H54 (cell line): ENCODE measurements around the gene FGF11.
A peak's percentile ranks its signal among the peaks of the same experiment; 100 is the strongest.

Experiments used
- DNase-seq: peaks from one replicate; pipeline ENCODE4 v3.0.0; 2011; ENCODE audit warnings: low spot score, mixed read lengths; ENCODE audit not compliant: insufficient read length
- FAIRE-seq: peaks from 3 replicates; lab custom pipeline; 2011; peaks lifted over from hg19 to GRCh38; lab: Jason Lieb, UNC
- POLR2A ChIP-seq: IDR thresholded peaks from 2 replicates; pipeline ENCODE4 v1.6.1; 2011; ENCODE audit warnings: low read depth, mild to moderate bottlenecking, low read length

FGF11 gene

GRCh38 chr17:7431231-7431630 is 8.1 kb upstream of the FGF11 start:
- TF ChIP-seq POLR2A, result no peak
- no peak for FAIRE-seq
- DNase-seq, result no peak

GRCh38 chr17:7432296-7432695 is 7.0 kb upstream of the FGF11 start:
- no peak for FAIRE-seq
- TF ChIP-seq POLR2A, result no peak
- DNase-seq, result no peak

GRCh38 chr17:7435676-7436555 is 3.4 kb upstream of the FGF11 start:
- FAIRE-seq, result no peak
- no peak for DNase-seq
- TF ChIP-seq POLR2A, result no peak

GRCh38 chr17:7436556-7437368 is 2.5 kb upstream of the FGF11 start:
- no peak for TF ChIP-seq POLR2A
- FAIRE-seq, result no peak
- peak; percentile 75 for DNase-seq

GRCh38 chr17:7437369-7437863 is 1.9 kb upstream of the FGF11 start:
- TF ChIP-seq POLR2A, result no peak
- FAIRE-seq, result no peak
- DNase-seq, result no peak

GRCh38 chr17:7437950-7438614 is 1.2 kb upstream of the FGF11 start:
- FAIRE-seq (no peak), DNase-seq (no peak)
- no peak for TF ChIP-seq POLR2A

GRCh38 chr17:7438656-7439460 is 454 bp upstream of the FGF11 start:
- FAIRE-seq, result no peak
- no peak for DNase-seq
- no peak for TF ChIP-seq POLR2A

- TF ChIP-seq POLR2A, result no peak
- FAIRE-seq (no peak), DNase-seq (no peak)
Measured at GRCh38 chr17:7440113-7440833, 961 bp downstream of the FGF11 start.

GRCh38 chr17:7440834-7441195 is 1.5 kb downstream of the FGF11 start:
- FAIRE-seq (no peak), DNase-seq (no peak)
- no peak for TF ChIP-seq POLR2A

GRCh38 chr17:7441266-7441665 is 2.0 kb downstream of the FGF11 start:
- TF ChIP-seq POLR2A, result no peak
- DNase-seq (no peak), FAIRE-seq (no peak)

- TF ChIP-seq POLR2A, result no peak
- FAIRE-seq (no peak), DNase-seq (no peak)
Measured at GRCh38 chr17:7442142-7442541, 2.8 kb downstream of the FGF11 start.

- no peak for TF ChIP-seq POLR2A
- FAIRE-seq (no peak), DNase-seq (no peak)
Measured at GRCh38 chr17:7443499-7444485, 4.5 kb downstream of the FGF11 start.
